ENCODE results near the gene NEU3.

NEU3 gene

GRCh38 chr11:75028724-75029123 is 40.0 kb downstream of the NEU3 start:
- no peak overlapping the region for H3K4me3 ChIP-seq (replicated peaks; ENCODE audit: low read depth, low read length)
- TF ChIP-seq CTCF (IDR thresholded peaks at IDR 0.05; ENCODE audit: low read length, missing control alignments), result no peak
- no peak for DNase-seq (ENCODE audit: low read depth)

GRCh38 chr11:75029836-75030631 is 41.3 kb downstream of the NEU3 start:
- no peak for TF ChIP-seq CTCF (IDR thresholded peaks at IDR 0.05; ENCODE audit: low read length, missing control alignments)
- DNase-seq (ENCODE audit: low read depth), result no peak
- no peak overlapping the region for H3K4me3 ChIP-seq (replicated peaks; ENCODE audit: low read depth, low read length)

GRCh38 chr11:75031224-75031753 is 42.6 kb downstream of the NEU3 start:
- DNase-seq (ENCODE audit: low read depth), result peak; percentile 89
- no peak overlapping the region for H3K4me3 ChIP-seq (replicated peaks; ENCODE audit: low read depth, low read length)
- no peak for TF ChIP-seq CTCF (IDR thresholded peaks at IDR 0.05; ENCODE audit: low read length, missing control alignments)

- peak; percentile 82 for DNase-seq (ENCODE audit: low read depth)
- peak; percentile 87 for TF ChIP-seq CTCF (IDR thresholded peaks at IDR 0.05; ENCODE audit: low read length, missing control alignments)
- H3K4me3 ChIP-seq (replicated peaks; ENCODE audit: low read depth, low read length), result no peak overlapping the region
Observed at GRCh38 chr11:75031771-75032549, 43.2 kb downstream of the NEU3 start.

GRCh38 chr11:75032550-75032935 is 43.8 kb downstream of the NEU3 start:
- TF ChIP-seq CTCF (IDR thresholded peaks at IDR 0.05; ENCODE audit: low read length, missing control alignments), result no peak
- no peak overlapping the region for H3K4me3 ChIP-seq (replicated peaks; ENCODE audit: low read depth, low read length)
- DNase-seq (ENCODE audit: low read depth), result no peak

GRCh38 chr11:75033916-75034315 is 45.2 kb downstream of the NEU3 start:
- no peak overlapping the region for H3K4me3 ChIP-seq (replicated peaks; ENCODE audit: low read depth, low read length)
- no peak for TF ChIP-seq CTCF (IDR thresholded peaks at IDR 0.05; ENCODE audit: low read length, missing control alignments)
- DNase-seq (ENCODE audit: low read depth), result no peak
